ENCODE measurements around the gene SETDB1.

SETDB1 gene

GRCh38 chr1:150974580-150975478, 48.7 kb downstream of the SETDB1 start, which contains the start of gene CERS2:
CERS2 (minus strand) TSS chr1:150974835; CDS start chr1:150969090, 5,745 bp downstream.
- DNase-seq (ENCODE audit: low read depth in 1 of 2, low spot score in 1 of 2), result peak in 1 of 2 donors; percentile 42

DNA sequence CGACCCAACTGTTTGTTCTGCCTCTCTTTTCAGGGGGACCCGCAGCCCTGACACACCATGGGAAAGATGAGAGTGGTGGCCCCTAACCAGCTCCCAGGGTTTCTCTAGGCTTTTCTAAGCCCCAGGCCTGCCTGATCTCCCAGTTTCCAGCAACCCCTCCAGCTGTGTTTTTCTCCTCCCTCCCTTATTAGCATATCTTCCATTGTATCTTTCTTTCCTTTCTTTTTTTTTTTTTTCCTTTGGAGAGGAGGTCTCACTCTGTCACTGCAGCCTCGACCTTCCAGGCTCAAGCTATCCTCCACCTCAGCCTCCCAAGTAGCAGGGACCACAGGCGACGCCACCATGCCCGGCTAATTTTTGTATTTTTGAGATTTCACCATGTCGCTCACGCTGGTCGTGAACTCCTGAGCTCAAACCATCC, 50.2 kb downstream of the SETDB1 start:
- no peak for DNase-seq (ENCODE audit: low read depth in 1 of 2, low spot score in 1 of 2)

GRCh38 chr1:150976879-150977694, 50.9 kb downstream of the SETDB1 start:
- DNase-seq (ENCODE audit: low read depth in 1 of 2, low spot score in 1 of 2), result peak; percentile 46 to 56

DNA sequence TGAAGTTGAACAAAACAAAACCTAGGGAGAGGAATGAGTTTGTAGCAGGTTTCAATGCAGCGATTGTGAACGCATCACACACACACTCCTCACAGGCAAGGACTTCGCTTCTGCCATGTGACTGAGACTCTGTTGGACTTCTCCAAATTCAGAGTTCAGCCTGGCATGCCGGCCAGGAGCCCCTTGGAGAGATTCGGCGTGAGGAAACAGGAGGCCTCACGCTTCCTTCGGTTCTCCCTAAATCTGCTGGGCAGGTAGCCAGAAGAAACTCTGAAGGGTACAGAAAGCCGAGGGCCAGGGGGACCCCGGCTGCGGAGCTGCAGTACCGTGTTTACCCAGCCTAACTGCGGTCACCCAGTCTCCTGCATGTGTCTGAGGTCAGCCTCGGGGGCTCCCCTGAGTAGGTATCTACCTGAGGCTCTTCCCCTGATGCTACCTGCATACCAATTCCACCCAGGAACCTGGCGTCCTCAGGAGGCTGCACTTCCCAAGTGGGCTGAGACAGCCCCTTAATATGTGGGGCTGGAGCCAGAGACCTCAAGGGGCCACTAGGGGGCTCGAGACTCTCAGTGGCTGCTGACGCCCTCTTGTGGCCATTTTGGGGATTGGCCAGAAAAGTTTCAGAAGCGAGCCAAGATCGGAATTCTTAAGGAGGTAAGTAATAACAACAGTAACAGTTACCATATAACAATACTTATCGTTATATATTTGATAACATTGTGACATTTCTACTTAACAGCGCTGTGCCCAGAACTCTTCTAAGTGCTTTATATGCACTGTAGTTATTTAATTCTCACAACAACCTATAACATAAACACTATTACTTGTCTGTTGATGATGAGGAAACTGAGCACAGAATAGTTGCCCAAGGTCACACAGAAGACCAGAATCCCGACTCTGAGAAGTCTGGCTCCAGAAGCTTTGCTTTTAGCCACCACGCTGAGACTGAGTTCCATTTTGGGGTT, 53.2 kb downstream of the SETDB1 start:
- peak; percentile 79 to 87 for DNase-seq (ENCODE audit: low read depth in 1 of 2, low spot score in 1 of 2)

DNA sequence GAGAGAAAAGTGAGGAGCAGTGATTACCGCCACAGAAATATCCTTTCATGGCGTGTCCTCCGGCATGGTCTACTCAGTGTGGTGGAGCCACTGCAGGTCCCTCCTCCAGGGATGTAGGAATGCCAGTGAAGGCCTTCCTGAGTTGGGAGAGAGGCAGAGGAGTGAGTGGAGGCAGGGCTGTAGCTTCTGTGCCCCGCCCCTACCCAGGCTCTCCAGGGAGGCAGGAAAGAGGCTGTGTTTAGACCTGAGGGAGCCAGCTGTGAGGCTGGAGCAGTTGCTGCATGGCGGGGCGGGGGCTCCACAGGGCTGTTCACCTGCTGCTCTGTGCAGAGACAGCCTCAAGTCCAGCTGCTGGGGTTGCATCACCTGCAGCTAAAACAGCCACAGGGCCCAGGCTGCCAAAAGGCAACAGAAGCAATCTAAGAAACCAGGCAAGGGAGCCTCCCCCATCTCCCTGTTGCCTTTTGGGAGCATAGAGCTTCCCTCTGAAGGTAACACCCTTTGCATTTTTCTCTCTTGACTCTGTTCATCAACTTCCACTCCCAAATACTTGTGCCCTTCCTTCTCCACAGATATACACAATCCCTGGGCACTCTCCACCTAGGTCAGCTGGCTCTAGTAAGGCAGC, 55.1 kb downstream of the SETDB1 start:
- DNase-seq (ENCODE audit: low read depth in 1 of 2, low spot score in 1 of 2), result no peak

DNA sequence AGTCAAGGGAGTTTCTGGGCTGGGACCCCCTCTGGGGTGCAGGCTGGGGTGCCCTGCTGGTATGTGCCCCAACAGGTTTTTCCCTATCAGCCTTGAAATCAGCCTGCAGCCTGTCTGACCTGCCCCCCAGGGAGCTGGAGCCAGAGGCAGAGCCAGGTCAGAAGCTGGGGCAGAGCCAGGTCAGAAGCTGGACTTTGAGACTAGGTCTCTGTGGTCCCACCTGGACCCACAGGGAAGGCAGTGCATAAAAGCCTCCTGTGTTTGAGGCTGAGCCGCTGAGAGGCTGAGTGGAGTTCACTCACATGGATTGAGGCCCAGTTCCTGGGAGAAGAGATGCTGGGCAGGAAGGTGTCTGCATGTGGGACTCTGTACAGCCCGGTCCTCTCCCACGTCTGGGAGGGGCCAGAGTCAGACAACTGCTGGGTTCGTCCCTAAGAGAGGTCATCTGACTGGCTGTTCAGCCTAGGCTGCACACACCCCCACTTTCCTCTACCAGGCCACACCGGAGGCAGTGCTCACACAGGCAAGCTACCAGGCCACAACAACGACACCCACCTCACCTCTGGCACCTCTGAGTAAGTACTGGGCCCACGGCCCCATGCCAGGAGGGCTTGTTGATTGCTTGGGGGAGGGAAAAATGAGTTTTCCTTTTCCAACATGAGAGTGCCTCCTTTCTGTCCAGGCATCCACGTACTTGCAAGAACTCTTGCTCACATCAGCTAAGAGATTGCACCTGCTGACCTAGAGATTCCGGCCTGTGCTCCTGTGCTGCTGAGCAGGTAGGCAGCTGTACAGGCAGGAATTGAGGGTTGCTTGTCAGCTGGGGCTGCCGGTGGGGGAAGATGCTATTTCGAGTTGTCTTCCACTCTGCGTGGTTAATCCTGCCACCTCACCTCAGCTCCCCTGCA, 55.9 kb downstream of the SETDB1 start, which contains the start of gene ANXA9:
Gene ANXA9, plus strand, starts transcription at position 488 of the 908 bp plus-strand sequence. CDS start 814 bp downstream, outside the sequence.
- no peak for DNase-seq (ENCODE audit: low read depth in 1 of 2, low spot score in 1 of 2)

- DNase-seq (ENCODE audit: low read depth in 1 of 2, low spot score in 1 of 2), result no peak
These were observed 59.1 kb downstream of the SETDB1 start for GRCh38 chr1:150985179-150985825.

GRCh38 chr1:150987924-150988323, 61.8 kb downstream of the SETDB1 start:
- DNase-seq (ENCODE audit: low read depth in 1 of 2, low spot score in 1 of 2), result no peak

DNA sequence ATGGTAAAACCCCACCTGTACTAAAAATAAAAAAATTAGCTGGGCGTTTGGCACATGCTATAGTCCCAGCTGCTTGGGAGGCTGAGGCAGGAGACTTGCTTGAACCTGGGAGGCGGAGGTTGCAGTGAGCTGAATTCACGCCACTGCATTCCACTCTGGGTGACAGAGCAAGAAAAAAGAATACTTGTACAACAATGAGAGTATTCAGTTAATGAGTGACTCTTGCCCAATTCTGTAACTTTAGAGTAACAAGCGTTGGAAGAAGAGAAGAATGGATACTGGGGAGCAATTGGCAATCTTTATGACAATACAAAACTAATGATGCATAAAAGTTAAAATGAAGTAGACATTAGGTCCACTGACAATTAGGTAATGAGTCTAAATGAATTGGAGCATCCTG, 66.5 kb downstream of the SETDB1 start:
- no peak for DNase-seq (ENCODE audit: low read depth in 1 of 2, low spot score in 1 of 2)

DNA sequence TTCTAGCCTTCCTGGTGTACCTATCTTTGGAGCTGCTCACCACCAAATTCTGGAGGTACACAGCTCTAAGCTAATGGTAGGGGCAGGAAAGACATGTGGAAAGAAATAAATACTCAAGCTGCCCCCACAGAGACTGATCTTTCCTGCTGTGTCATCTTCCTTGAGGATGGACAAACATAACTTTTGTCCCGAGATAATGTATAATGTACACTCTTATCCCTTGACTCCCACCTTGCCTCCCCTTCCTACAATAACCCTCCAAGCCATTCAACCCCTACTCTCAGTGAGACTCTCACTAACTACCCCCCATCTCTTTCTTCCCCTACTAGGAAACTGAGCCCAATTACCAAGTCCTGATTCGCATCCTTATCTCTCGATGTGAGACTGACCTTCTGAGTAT, 68.1 kb downstream of the SETDB1 start:
- DNase-seq (ENCODE audit: low read depth in 1 of 2, low spot score in 1 of 2), result no peak

GRCh38 chr1:150995460-150995859, 69.3 kb downstream of the SETDB1 start:
- DNase-seq (ENCODE audit: low read depth in 1 of 2, low spot score in 1 of 2), result no peak

DNA sequence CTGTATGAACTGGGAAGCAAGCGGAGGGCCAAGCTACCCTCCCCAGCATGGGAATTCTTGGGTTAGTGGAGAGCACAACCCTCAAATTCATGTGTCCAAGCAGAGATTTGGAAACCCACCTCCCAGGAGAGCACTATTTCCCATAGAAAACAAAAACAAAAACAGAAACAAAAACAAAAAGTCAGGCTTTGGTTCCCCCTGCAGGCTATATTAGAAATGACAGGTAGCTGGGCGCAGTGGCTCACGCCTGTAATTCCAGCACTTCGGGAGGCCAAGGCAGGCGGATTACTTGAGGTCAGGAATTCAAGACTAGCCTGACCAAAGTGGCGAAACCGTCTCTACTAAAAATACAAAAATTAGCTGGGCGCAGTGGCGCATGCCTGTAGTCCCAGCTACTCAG, 69.7 kb downstream of the SETDB1 start:
- DNase-seq (ENCODE audit: low read depth in 1 of 2, low spot score in 1 of 2), result no peak

- DNase-seq (ENCODE audit: low read depth in 1 of 2, low spot score in 1 of 2), result no peak
These were observed 71.1 kb downstream of the SETDB1 start for GRCh38 chr1:150997126-150997872.

DNA sequence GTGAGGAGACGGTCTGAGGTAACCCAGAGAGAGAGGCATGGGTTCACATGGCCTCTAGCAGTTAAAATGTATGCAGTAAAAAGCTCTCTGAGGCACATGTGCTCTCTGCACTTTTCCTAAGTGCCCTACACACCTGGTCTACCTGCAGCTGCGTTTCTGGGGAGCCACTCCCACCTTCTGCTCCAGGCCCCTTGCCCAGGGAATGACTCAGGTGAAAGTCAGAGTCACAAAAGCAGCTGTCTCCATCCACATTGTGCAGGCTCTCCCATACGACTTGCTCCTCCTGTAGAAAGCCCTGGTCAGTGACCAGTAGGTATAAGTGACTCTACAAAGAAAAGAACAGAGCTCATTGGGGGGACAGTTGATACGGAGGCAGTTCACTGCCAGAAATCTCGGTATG, 71.8 kb downstream of the SETDB1 start:
- no peak for DNase-seq (ENCODE audit: low read depth in 1 of 2, low spot score in 1 of 2)

GRCh38 chr1:150999051-150999674, 73.0 kb downstream of the SETDB1 start:
- peak in 1 of 2 donors; percentile 11 for DNase-seq (ENCODE audit: low read depth in 1 of 2, low spot score in 1 of 2)

DNA sequence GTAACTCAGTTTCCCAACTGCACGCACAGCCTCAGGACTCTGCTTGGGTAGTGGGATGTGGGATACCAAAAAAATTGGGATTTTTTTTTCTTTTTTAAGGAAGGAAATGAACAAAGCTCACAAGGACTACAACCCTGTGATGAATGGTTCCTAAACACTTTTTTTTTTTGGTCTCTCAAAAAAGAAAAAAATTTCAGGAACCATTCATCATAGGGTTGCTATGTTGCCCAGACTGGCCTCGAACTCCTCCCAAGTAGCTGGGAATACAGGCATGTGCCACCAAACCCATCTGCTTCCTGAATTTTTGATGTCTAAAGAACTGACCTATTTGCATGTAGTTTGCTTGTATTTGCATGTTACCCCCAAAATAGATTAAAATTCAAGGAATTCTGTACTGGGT, 73.8 kb downstream of the SETDB1 start:
- DNase-seq (ENCODE audit: low read depth in 1 of 2, low spot score in 1 of 2), result no peak

- DNase-seq (ENCODE audit: low read depth in 1 of 2, low spot score in 1 of 2), result no peak
These were observed 74.2 kb downstream of the SETDB1 start for GRCh38 chr1:151000408-151000807.

Data from activated CD4-positive, alpha-beta T cell treated with anti-CD3 and anti-CD28 coated beads, Interleukin-2, amount 50 U/mL, for 24 hours (primary cell).